CD4-positive, alpha-beta T cell treated with Interleukin-2 at 100 ng/mL for 4 hours (primary cell): ENCODE measurements around the gene MRPL32.

Experiments
- DNase-seq: peaks from one replicate; pipeline ENCODE4 v3.0.0-alpha.2; 2020; ENCODE audit warnings: low spot score

The MRPL32 gene

GRCh38 chr7:42964849-42965805, 33.0 kb downstream of the MRPL32 start:
- DNase-seq: no peak

GRCh38 chr7:42967391-42967790, 35.2 kb downstream of the MRPL32 start:
- DNase-seq: no peak

GRCh38 chr7:42972699-42973500, 40.7 kb downstream of the MRPL32 start:
- no peak for DNase-seq

- no peak for DNase-seq
Observed at GRCh38 chr7:42976371-42976770, 44.2 kb downstream of the MRPL32 start.

- no peak for DNase-seq
Observed at GRCh38 chr7:42978496-42978895, 46.3 kb downstream of the MRPL32 start.

GRCh38 chr7:42980084-42980483, 47.9 kb downstream of the MRPL32 start:
- DNase-seq: no peak

- no peak for DNase-seq
Observed at GRCh38 chr7:42980514-42980913, 48.3 kb downstream of the MRPL32 start.

GRCh38 chr7:42981601-42982000, 49.4 kb downstream of the MRPL32 start:
- no peak for DNase-seq

- DNase-seq: no peak
Observed at GRCh38 chr7:42982604-42983115, 50.5 kb downstream of the MRPL32 start.

GRCh38 chr7:42984137-42984536, 52.0 kb downstream of the MRPL32 start:
- no peak for DNase-seq

GRCh38 chr7:42986213-42986612, 54.0 kb downstream of the MRPL32 start:
- DNase-seq: no peak

GRCh38 chr7:42986781-42987248, 54.6 kb downstream of the MRPL32 start:
- no peak for DNase-seq
